GM15510 (cell line): ENCODE measurements around the gene BMPR1B.

Source experiments
- POLR2A ChIP-seq: IDR thresholded peaks from 3 replicates; pipeline ENCODE4 v1.6.1; 2011; ENCODE audit warnings: borderline replicate concordance; ENCODE audit not compliant: insufficient read length; ENCODE audit errors: extremely low read depth

Gene BMPR1B

DNA sequence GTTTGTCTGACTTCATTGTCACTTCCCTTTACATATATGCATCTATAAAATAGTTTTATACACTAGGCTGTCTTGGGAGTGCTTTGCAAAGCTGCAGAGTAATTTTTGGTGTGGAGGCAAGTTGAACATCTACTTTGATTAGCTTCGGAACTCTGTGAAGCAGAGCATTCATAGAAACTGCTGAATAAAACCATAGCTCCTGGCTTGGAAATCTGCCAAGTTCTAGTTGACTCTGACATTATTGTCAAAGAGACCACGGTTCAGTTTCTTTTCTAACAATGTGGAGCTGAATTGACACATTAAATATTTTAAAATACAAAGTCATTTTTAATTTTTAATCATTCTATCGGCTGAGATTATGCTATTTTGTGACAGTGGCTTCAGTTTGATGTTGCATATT lies 335.0 kb downstream of the BMPR1B start:
- TF ChIP-seq POLR2A, result no peak

DNA sequence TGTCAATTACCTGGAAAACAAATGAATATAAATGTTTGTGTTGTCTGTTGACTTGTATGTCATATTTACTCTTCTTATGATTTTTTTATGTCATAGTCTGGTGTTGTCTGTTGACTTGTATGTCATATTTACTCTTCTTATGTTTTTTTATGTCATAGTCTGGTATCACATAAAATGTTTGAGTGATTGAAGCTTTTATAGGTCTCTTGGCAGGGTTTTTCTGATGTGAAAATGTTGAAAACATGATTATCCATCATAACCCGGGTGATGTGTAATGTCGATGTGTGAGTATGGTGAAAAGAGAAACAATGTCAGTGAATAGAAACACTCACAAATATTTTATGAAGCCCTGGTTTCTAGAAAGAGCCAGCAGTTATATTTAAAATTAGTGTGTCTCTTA lies 335.7 kb downstream of the BMPR1B start:
- TF ChIP-seq POLR2A, result no peak

DNA sequence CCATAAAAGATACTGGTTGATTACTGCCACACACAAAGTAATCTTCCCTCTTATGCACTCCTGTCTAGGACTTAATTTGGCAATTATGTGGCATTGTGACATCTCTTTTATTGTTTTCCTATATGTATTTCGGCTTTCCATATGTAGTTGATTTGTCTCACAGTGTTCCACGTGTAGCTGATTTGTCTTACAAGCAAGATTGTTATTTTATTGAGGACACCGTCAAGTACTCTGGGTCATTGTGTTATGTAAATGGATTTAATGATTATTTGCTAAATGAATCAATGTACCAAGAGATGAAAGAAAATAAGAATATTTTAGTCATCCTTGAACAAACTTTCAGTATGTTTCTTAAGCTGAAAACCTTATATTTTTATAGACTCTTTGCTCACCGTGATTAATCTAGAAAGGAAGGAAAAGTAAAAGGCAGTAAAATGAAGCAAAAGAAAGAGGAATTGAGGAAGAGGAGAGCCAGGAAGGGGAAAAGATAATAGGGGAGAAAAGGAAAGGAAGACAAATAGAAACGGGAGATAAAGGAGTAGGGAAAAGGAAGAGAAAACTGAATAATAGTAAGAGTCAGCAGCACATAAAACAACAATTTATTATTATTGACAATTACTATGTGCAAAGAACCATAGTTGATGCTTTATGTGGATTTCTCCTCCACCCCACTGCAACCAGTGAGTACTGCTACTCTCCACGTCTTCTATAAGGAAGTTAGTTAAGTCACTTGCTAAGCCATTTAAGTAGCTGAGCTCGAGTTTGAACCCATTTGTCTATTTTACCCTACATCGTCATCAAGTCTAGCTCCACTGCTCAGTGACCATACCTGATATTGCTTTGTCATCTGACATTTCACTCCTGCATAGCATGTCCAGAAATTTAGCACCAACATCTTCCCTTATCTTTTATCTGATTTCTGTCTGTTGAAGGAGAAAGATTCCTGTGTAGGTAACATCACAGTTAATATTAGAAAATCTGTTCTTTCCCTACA lies 336.5 kb downstream of the BMPR1B start:
- TF ChIP-seq POLR2A, result no peak

DNA sequence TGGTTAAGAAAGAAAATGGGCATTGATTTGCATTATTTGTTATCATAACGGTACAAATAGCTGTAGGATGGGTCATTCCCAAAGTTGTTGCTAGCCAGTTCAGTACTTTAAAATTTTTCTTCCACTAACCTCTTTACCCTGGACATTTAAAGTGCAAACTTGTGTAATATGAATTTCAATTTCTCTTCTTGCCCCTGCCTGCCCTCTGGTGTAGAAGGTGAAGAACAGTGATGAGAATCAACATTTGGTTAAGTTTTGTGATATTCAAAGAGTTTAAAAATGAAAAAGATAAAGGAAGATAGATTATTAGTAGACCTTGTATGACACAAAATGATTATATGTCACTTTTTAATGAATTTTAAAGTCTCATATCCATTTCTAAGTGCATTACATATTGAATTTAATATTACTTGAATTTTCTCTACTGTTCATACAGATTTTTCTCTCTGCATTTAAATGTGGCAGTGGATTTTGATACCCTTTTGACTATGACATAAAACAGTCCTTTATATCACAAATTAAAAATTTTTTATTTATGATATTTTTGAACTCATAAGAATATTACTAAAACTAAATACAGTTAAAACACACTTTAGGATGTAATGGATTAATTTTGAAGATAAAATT lies 337.7 kb downstream of the BMPR1B start:
- no peak for TF ChIP-seq POLR2A

DNA sequence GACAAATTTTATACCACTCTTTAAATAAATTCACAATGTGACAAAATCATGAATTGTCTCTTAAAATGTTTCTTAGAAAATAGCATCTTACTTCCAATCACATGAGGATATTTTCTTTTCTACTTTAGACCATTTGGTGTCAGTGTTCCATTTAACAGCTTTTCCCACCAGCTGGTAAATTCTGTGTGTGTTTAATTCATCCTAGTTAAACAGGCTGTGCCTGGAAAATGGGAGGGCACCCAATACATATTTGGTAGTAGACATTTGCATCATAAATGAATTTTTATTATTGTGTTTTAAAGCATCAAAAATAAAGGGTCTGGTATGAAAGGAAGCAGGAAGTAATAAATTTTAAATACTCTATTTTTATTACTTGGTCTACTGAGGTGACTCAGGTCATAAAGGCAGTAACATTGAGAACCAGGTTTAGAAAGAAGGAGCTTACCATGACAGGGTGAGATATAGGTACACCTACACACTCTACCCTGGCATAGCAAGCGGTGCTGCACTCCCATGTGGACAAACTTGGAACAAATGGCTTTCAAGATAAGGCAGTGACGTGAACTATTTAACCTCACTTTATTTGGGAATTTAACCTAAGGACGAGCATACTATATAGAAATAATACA lies 344.5 kb downstream of the BMPR1B start:
- no peak for TF ChIP-seq POLR2A

DNA sequence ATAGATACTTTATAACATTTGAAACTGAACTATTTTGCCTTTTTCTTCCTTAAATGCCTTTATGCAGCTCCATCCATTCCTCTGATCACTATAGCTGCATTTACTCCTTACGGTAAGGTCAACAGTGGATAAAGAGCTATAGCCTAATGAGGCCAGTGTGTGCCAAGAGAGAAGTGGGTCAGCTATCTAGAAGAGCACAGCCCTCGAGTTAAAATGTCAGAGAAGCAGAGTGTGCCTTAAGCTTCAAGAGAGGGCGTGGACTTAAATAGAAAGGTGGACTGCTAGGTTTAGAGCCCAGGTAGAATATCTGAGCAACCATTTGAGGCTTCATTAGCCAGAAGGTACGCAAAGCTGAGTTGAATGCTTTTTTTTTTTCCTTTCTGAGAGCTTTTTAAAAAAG lies 347.4 kb downstream of the BMPR1B start:
- TF ChIP-seq POLR2A, result no peak

DNA sequence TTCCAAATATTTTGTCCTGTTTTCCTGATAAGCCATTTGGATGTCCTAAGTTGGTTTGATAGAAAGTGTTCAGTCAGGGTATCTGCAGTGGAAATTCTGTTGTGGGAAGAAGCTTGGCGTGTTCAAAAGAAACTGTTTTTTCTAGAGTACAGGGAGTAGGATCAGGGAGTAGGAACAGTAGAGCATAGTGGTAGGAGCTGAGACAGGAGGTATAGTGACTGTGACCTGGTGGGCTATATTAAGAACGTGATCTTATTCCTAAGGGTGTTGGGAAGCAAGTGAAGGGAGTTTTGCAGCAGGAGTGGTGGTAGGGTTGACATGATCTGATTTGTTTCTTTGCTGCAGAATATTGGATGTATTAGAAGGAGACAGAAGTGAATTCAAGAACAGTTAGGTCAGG lies 348.2 kb downstream of the BMPR1B start:
- TF ChIP-seq POLR2A, result no peak

DNA sequence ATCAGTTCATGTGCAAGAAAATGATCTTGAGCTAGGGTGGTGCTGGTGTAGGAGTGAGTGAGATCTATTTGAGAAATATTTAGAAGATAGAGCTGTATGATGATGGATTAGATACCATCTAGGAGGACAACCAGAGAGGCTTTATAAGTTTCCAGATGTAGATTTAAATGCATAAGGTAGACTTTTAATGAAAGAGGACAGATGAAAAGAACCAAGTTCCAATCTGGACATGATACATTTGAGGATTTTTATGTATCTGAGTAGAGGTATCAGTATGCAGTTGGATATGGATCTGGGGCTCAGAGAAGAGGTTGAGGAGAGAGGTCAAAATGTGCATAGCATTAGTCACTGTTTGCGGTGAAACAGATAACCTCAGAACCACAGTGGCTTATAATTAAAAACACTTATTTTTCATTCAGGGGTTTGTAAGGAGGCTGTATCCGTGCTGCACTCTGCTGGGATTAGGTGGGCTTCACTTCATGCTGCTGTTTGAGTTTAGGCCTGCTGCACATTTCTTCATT lies 348.7 kb downstream of the BMPR1B start:
- no peak for TF ChIP-seq POLR2A

DNA sequence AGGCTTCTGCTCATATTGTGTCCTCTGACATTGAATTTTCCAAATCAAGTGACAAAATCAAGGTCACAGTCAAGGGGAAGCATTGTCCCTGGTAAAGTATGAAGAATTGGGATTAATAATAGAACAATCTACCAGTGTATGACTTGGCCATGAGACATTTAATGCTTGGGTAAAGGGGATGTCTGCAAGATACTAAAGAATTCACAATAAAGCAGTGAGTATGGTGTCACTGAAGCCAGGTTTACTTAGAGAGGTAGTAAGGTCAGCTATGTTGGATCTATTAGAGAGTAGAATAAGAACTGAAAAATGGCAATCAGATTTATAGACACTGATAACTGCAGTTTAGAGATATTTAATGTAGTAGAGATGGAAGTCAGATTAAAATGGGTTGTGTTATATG lies 349.2 kb downstream of the BMPR1B start:
- no peak for TF ChIP-seq POLR2A

DNA sequence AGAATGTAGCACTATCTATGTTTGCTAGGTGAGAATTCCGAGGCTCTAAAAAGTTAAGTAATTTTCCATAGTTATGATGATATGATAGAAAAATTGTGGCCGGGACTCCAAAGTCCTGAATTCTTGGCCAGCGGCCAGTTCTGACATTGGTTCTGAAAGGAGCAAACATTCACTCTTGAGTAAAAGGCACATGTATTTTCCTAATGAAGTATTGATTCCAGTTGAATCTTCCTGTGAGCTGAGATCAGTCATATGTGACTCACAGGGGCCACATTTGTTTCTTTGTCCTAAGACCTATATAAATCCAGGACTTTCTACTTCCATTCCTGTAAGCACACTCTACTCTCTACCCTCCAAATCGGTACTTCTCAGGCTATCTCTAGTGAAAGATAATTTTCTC lies 349.9 kb downstream of the BMPR1B start:
- no peak for TF ChIP-seq POLR2A

DNA sequence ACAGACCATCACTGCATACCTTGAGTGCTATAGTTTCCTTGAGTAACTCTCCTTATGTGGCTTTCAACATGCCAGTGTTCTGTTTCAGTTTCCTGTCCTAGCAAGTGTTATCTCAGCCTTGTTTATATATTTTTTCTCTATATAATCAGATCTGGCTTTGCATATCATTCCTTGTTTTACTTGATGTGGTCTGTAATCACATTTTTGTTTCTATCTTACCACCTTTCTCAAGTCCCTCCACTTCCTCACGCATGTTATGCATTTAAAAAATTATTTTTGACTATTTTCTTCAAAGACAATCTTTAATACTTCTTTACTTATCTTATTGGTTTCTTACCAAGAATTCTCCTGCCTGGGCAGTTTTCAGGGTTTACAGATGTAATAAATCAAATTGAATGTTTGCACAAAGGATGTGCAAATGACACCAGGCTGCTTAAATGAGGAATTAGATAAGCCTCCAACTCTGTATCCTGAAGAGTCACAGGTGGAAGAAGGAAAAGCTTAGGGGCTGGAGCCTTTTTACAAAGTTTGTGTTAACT lies 351.2 kb downstream of the BMPR1B start:
- no peak for TF ChIP-seq POLR2A

DNA sequence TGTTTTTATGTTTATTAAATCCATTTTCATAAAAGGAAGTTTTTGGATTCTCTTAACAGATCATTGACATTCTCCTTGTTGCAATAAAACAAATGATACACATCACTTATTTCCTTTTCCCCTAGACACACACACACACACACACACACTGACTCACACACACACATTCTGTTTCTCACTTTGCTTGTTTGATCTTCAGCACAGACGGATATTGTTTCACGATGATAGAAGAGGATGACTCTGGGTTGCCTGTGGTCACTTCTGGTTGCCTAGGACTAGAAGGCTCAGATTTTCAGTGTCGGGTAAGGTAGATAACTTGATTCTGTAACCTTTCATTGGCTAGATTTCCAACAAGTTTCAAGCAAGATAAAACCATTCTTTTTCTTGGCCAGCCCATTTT lies 356.8 kb downstream of the BMPR1B start:
- TF ChIP-seq POLR2A, result no peak

DNA sequence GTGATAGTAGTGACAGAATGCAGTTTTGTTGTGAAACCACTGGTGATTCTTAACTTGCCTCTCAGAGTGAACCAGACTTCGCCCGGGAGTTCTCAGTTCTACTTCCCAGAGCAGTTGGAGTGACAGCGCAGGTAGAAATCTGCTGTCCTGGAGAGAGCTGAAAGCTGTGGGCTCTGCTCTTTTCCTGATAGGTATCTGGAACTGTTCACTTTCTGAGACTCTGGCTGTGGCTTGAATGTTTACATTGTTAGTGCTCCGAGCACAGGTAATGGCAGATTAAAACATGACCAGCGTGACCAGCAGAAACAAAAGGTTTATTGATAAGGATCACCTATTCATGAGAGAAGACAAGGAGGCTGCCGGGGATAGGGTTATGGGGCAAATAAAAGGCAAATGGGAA lies 360.7 kb downstream of the BMPR1B start:
- TF ChIP-seq POLR2A, result no peak

DNA sequence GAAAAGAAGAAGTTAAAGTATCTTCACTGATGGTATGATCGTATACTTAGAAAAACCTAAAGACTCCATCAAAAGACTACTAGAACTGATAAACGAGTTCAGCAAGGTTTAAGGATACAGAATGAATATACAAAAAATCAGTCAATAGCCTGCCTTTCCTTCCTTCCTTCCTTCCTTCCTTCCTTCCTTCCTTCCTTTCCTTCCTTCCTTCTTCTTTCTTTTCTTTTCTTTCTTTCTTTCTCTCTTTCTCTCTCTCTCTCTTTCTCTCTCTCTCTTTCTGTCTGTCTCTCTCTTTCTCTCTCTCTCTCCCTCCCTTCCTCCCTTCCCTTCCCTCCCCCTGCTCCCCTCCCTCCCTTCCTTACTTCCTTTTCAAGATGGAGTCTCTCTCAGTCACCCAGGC lies 362.7 kb downstream of the BMPR1B start:
- no peak for TF ChIP-seq POLR2A

DNA sequence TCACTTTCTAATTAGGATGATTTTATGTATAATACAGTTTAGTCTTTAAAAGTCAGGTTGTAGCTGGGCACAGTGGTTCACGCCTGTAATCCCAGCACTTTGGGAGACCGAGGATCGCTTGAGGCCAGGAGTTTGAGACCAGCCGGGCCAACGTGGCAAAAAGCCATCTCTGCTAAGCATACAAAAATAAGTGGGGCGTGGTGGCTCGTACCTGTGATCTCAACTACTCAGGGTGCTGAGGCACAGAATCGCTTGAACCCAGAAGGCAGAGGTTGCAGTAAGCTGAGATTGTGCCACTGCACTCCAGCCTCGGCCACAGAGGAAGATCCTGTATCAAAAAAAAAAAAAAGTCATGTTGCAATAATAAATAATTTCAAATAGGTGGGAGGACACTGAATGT lies 364.2 kb downstream of the BMPR1B start:
- TF ChIP-seq POLR2A, result no peak
